ENCODE data around the gene BUD13. TPM values are rescaled to one million over a fixed set of nuclear protein-coding genes. Genes with fewer than 3 reads are reported as not detected.

BUD13 gene
- polyA plus RNA-seq, 1 donor from 2014 or later: 19.1 TPM

GRCh38 chr11:116793772-116794097 lies 20.9 kb upstream of the BUD13 start:
- Histone ChIP-seq H3K27me3 (ENCODE audit: insufficient read depth, low read depth, low read length) (no peaks in the 10 kb centered on the region), H3K4me2 (ENCODE audit: low read length) (no peak overlapping the region), H3K4me3 (ENCODE audit: low read length) (no peak overlapping the region), H3K9me3 (ENCODE audit: low read length) (no peaks in the 10 kb centered on the region), H4K20me1 (ENCODE audit: insufficient read depth) (no peaks in the 10 kb centered on the region), H3K9me2 (ENCODE audit: insufficient read depth, low read length) (no peaks in the 10 kb centered on the region), H3K9ac (ENCODE audit: low read length) (no peak overlapping the region), H3K27ac (ENCODE audit: low read length) (peak overlapping the region; percentile 61), H2AFZ (ENCODE audit: low read depth, low read length) (peak overlapping the region; percentile 35), H3K79me2 (replicated peaks; ENCODE audit: insufficient read depth, low read length) (no peaks in the 10 kb centered on the region), H3F3A (ENCODE audit: insufficient read depth, low read length, poor library complexity, severe bottlenecking) (no peaks in the 10 kb centered on the region), H3K36me3 (ENCODE audit: insufficient read depth, low read length) (no peaks in the 10 kb centered on the region)
- no peak for TF ChIP-seq TAF1 (IDR thresholded peaks at IDR 0.05; ENCODE audit: low read depth)
- no peak for TF ChIP-seq EP300 (conservative IDR thresholded peaks at IDR 0.05; ENCODE audit: poor library complexity, severe bottlenecking)
- no peak for TF ChIP-seq POLR2AphosphoS5 (IDR thresholded peaks at IDR 0.05)
- no peak for TF ChIP-seq EZH2 (IDR thresholded peaks at IDR 0.05; ENCODE audit: borderline replicate concordance, insufficient read depth, low read length, poor library complexity, severe bottlenecking)
- TF ChIP-seq, protein P1, sequence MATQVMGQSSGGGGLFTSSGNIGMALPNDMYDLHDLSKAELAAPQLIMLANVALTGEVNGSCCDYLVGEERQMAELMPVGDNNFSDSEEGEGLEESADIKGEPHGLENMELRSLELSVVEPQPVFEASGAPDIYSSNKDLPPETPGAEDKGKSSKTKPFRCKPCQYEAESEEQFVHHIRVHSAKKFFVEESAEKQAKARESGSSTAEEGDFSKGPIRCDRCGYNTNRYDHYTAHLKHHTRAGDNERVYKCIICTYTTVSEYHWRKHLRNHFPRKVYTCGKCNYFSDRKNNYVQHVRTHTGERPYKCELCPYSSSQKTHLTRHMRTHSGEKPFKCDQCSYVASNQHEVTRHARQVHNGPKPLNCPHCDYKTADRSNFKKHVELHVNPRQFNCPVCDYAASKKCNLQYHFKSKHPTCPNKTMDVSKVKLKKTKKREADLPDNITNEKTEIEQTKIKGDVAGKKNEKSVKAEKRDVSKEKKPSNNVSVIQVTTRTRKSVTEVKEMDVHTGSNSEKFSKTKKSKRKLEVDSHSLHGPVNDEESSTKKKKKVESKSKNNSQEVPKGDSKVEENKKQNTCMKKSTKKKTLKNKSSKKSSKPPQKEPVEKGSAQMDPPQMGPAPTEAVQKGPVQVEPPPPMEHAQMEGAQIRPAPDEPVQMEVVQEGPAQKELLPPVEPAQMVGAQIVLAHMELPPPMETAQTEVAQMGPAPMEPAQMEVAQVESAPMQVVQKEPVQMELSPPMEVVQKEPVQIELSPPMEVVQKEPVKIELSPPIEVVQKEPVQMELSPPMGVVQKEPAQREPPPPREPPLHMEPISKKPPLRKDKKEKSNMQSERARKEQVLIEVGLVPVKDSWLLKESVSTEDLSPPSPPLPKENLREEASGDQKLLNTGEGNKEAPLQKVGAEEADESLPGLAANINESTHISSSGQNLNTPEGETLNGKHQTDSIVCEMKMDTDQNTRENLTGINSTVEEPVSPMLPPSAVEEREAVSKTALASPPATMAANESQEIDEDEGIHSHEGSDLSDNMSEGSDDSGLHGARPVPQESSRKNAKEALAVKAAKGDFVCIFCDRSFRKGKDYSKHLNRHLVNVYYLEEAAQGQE (IDR thresholded peaks at IDR 0.05; ENCODE audit: borderline replicate concordance): no peak
- TF ChIP-seq, protein P2, sequence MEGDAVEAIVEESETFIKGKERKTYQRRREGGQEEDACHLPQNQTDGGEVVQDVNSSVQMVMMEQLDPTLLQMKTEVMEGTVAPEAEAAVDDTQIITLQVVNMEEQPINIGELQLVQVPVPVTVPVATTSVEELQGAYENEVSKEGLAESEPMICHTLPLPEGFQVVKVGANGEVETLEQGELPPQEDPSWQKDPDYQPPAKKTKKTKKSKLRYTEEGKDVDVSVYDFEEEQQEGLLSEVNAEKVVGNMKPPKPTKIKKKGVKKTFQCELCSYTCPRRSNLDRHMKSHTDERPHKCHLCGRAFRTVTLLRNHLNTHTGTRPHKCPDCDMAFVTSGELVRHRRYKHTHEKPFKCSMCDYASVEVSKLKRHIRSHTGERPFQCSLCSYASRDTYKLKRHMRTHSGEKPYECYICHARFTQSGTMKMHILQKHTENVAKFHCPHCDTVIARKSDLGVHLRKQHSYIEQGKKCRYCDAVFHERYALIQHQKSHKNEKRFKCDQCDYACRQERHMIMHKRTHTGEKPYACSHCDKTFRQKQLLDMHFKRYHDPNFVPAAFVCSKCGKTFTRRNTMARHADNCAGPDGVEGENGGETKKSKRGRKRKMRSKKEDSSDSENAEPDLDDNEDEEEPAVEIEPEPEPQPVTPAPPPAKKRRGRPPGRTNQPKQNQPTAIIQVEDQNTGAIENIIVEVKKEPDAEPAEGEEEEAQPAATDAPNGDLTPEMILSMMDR (IDR thresholded peaks at IDR 0.05; ENCODE audit: poor library complexity, severe bottlenecking): no peak
- no peak for TF ChIP-seq MXI1 (conservative IDR thresholded peaks at IDR 0.05; ENCODE audit: poor library complexity, severe bottlenecking)
- no peak for TF ChIP-seq SMC3 (conservative IDR thresholded peaks at IDR 0.05; ENCODE audit: poor library complexity)
- no peak for TF ChIP-seq RAD21 (conservative IDR thresholded peaks at IDR 0.05)

DNA sequence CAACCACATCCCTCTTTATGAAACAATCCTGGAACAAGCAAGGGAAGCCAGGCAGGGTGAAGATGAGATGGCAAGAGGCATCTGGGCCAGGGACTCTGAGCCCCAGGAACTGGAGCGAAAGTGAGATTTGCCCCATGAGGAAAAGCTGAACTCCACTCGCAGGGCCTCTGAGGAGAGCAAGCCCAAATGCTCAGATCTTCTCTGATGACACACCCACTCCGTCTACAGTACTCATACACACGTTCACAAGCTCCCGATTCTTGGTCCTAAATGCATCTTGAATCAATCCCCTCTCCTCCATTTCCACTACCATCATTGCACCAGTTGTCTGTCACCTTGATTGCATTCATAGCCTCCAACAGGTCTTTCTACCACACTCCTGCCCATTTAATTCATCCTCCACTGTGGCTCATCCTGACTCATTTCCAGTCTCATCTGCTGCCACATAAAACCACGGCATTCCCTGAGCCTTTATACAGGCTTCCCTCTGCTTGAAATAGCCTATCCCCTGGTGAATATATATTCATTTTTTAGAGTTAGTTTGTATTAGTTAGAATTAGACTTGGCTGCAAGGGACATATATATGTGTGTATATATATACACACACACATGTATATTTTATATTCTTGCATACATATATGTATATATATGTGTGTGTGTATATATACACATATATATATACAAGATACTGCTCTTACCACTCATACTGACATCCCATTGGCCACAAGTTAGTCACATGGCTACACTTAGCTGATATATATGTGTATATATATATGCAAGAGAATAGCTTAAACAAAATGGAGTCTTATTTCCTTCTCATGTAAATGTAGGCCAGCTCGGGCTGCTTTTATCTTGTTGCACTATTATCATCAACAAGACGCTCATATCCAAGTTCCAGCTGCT lies 20.3 kb upstream of the BUD13 start:
- H3K4me2 ChIP-seq (ENCODE audit: low read length): no peak overlapping the region
- H3K79me2 ChIP-seq (replicated peaks; ENCODE audit: insufficient read depth, low read length): no peaks in the 10 kb centered on the region
- H3K27me3 ChIP-seq (ENCODE audit: insufficient read depth, low read depth, low read length): no peaks in the 10 kb centered on the region
- H3K9me3 ChIP-seq (ENCODE audit: low read length): no peaks in the 10 kb centered on the region
- no peak overlapping the region for H3K9ac ChIP-seq (ENCODE audit: low read length)
- H3K36me3 ChIP-seq (ENCODE audit: insufficient read depth, low read length): no peaks in the 10 kb centered on the region
- H4K20me1 ChIP-seq (ENCODE audit: insufficient read depth): no peaks in the 10 kb centered on the region
- no peaks in the 10 kb centered on the region for H3F3A ChIP-seq (ENCODE audit: insufficient read depth, low read length, poor library complexity, severe bottlenecking)
- H3K4me3 ChIP-seq (ENCODE audit: low read length): no peak overlapping the region
- H3K27ac ChIP-seq (ENCODE audit: low read length): peak overlapping the region; percentile 61
- H3K9me2 ChIP-seq (ENCODE audit: insufficient read depth, low read length): no peaks in the 10 kb centered on the region
- TF ChIP-seq MXI1 (conservative IDR thresholded peaks at IDR 0.05; ENCODE audit: poor library complexity, severe bottlenecking): no peak
- TF ChIP-seq EP300 (conservative IDR thresholded peaks at IDR 0.05; ENCODE audit: poor library complexity, severe bottlenecking): no peak
- TF ChIP-seq, protein P1 (IDR thresholded peaks at IDR 0.05; ENCODE audit: borderline replicate concordance): no peak
- TF ChIP-seq EZH2 (IDR thresholded peaks at IDR 0.05; ENCODE audit: borderline replicate concordance, insufficient read depth, low read length, poor library complexity, severe bottlenecking): no peak
- no peak for TF ChIP-seq SMC3 (conservative IDR thresholded peaks at IDR 0.05; ENCODE audit: poor library complexity)
- TF ChIP-seq RAD21 (conservative IDR thresholded peaks at IDR 0.05): no peak
- no peak for TF ChIP-seq POLR2AphosphoS5 (IDR thresholded peaks at IDR 0.05)
- TF ChIP-seq, protein P2 (IDR thresholded peaks at IDR 0.05; ENCODE audit: poor library complexity, severe bottlenecking): no peak
- no peak for TF ChIP-seq TAF1 (IDR thresholded peaks at IDR 0.05; ENCODE audit: low read depth)
- peak overlapping the region; percentile 35 for H2AFZ ChIP-seq (ENCODE audit: low read depth, low read length)
